Lower lobe of right lung (tissue), 2 donors: ENCODE results near the gene TEX9. TPM values are rescaled to one million over a fixed set of nuclear protein-coding genes. Genes with fewer than 3 reads are reported as not detected.

Source experiments
- ATAC-seq, 2 donors: fragments of 200-7000 bp; cut with Tn5 transposase; one replicate each; pipeline ENCODE4 v1.9.1; 2020 to 2022; ENCODE audit warnings: mild to moderate bottlenecking in 2 of 2, moderate library complexity in 2 of 2
- DNase-seq: peaks from one replicate; pipeline ENCODE4 v3.0.0-alpha.2; 2020
- H3K27ac ChIP-seq: fragments of 200-600 bp; one replicate; pipeline ENCODE4 v1.8.0; 2022
- H3K27me3 ChIP-seq: fragments of 200-600 bp; one replicate; pipeline ENCODE4 v1.8.0; 2022; ENCODE audit warnings: low read depth
- H3K36me3 ChIP-seq: fragments of 200-600 bp; one replicate; pipeline ENCODE4 v1.8.0; 2022; ENCODE audit warnings: mild to moderate bottlenecking
- H3K4me1 ChIP-seq: fragments of 200-600 bp; one replicate; pipeline ENCODE4 v1.8.0; 2022
- H3K4me3 ChIP-seq: fragments of 200-600 bp; one replicate; pipeline ENCODE4 v1.8.0; 2022; ENCODE audit warnings: mild to moderate bottlenecking
- H3K9me3 ChIP-seq: fragments of 200-600 bp; one replicate; pipeline ENCODE4 v1.8.0; 2022
- CTCF ChIP-seq: fragments of 200-600 bp; IDR thresholded peaks from one replicate; pipeline ENCODE4 v1.8.0; 2022; ENCODE audit warnings: antibody characterized with exemption, mild to moderate bottlenecking
- intact Hi-C: fragments of 100-400 bp; cut with DNase I; formaldehyde crosslinking; loops from one replicate; pipeline ENCODE4 v1.11.0; 2022
- total RNA-seq: library from RNA; stranded (reverse); fragmentation: NEBNext Ultra II Directional; extraction: Animal tissue kit (Norgen Biotek cat#: 25700); gene quantifications from one replicate; pipeline ENCODE4 v1.2.1, GENCODE V29; 2021
- donor health status: DM: no; HTN: yes; CAD: no; lungs with severe emphysema.

TEX9 gene
- total RNA-seq, 1 donor from 2014 or later = 11.6 TPM

GRCh38 chr15:56351957-56352506 is 13.2 kb upstream of the TEX9 start:
- no peak overlapping the region for H3K27ac ChIP-seq
- no peak for ATAC-seq
- H3K4me1 ChIP-seq = no peaks in the 10 kb centered on the region
- no peak for DNase-seq
- H3K36me3 ChIP-seq = no peaks in the 10 kb centered on the region
- no peak overlapping the region for H3K4me3 ChIP-seq
- H3K27me3 ChIP-seq = no peaks in the 10 kb centered on the region
- no peaks in the 10 kb centered on the region for H3K9me3 ChIP-seq
- intact Hi-C loops = no loop called here
- no peak for TF ChIP-seq CTCF

- no peak for ATAC-seq
- TF ChIP-seq CTCF = no peak
- no peaks in the 10 kb centered on the region for H3K9me3 ChIP-seq
- no peaks in the 10 kb centered on the region for H3K27me3 ChIP-seq
- H3K36me3 ChIP-seq = no peaks in the 10 kb centered on the region
- H3K4me1 ChIP-seq = no peaks in the 10 kb centered on the region
- H3K4me3 ChIP-seq = no peak overlapping the region
- DNase-seq = no peak
- H3K27ac ChIP-seq = no peak overlapping the region
- intact Hi-C loops = no loop called here
Measured at GRCh38 chr15:56353119-56353518, 12.1 kb upstream of the TEX9 start.

- Histone ChIP-seq H3K27me3 (no peaks in the 10 kb centered on the region), H3K9me3 (no peaks in the 10 kb centered on the region), H3K36me3 (no peaks in the 10 kb centered on the region), H3K4me3 (no peak overlapping the region), H3K27ac (no peak overlapping the region), H3K4me1 (no peaks in the 10 kb centered on the region)
- ATAC-seq (no peak), DNase-seq (no peak)
- intact Hi-C loops = no loop called here
- TF ChIP-seq CTCF = no peak
Measured at GRCh38 chr15:56353740-56354139, 11.5 kb upstream of the TEX9 start.

- H3K36me3 ChIP-seq = no peaks in the 10 kb centered on the region
- intact Hi-C loops = no loop called here
Measured at GRCh38 chr15:56356616-56357015, 8.6 kb upstream of the TEX9 start.

GRCh38 chr15:56358604-56359003 is 6.6 kb upstream of the TEX9 start:
- intact Hi-C loops = no loop called here
- Histone ChIP-seq H3K4me3 (no peak overlapping the region), H3K36me3 (no peaks in the 10 kb centered on the region), H3K27me3 (no peaks in the 10 kb centered on the region), H3K9me3 (no peaks in the 10 kb centered on the region), H3K27ac (no peak overlapping the region), H3K4me1 (no peaks in the 10 kb centered on the region)
- DNase-seq (no peak), ATAC-seq (no peak)
- no peak for TF ChIP-seq CTCF

More at GRCh38 chr15:56356616-56357015, 8.6 kb upstream of the TEX9 start:
- no peak overlapping the region for H3K4me3 ChIP-seq
- no peaks in the 10 kb centered on the region for H3K27me3 ChIP-seq
- no peak overlapping the region for H3K27ac ChIP-seq
- DNase-seq (no peak), ATAC-seq (no peak)
- TF ChIP-seq CTCF = no peak
- H3K4me1 ChIP-seq = no peaks in the 10 kb centered on the region
- H3K9me3 ChIP-seq = no peaks in the 10 kb centered on the region

- no peaks in the 10 kb centered on the region for H3K27me3 ChIP-seq
- DNase-seq (no peak), ATAC-seq (no peak)
- no peak overlapping the region for H3K4me3 ChIP-seq
- intact Hi-C loops = no loop called here
- no peak overlapping the region for H3K27ac ChIP-seq
- H3K36me3 ChIP-seq = no peaks in the 10 kb centered on the region
- no peak for TF ChIP-seq CTCF
- H3K9me3 ChIP-seq = no peaks in the 10 kb centered on the region
- H3K4me1 ChIP-seq = peaks cover 7% of the 10 kb centered on the region
Measured at GRCh38 chr15:56361987-56362386, 3.2 kb upstream of the TEX9 start.
